HL-60/S4 treated with retinoic acid at 250 ng/mL for 4 days and 3 days (cell line): ENCODE data around the gene CCDC28A.
"Not testable (repeated sequence)": the region's sequence is repeated elsewhere in the genome, so short reads cannot be mapped to it uniquely, and the experiment has no call there.

Experiments
- in situ Hi-C: fragments of 300-500 bp; cut with MboI; formaldehyde crosslinking; loops from 2 replicates; pipeline ENCODE4 v1.7.0; 2022; ENCODE audit warnings: low sequenced_read_pairs

Gene CCDC28A

GRCh38 chr6:138773177-138774091, at the start of gene CCDC28A:
CCDC28A (plus strand) TSS chr6:138773769; CDS start chr6:138776121, 2,352 bp downstream.
- in situ Hi-C loops: loop anchor here (5.0 to 25.0 kb wide), 3 partner anchors 181 to 661 kb away; partner anchors contain the start of gene PERP

DNA sequence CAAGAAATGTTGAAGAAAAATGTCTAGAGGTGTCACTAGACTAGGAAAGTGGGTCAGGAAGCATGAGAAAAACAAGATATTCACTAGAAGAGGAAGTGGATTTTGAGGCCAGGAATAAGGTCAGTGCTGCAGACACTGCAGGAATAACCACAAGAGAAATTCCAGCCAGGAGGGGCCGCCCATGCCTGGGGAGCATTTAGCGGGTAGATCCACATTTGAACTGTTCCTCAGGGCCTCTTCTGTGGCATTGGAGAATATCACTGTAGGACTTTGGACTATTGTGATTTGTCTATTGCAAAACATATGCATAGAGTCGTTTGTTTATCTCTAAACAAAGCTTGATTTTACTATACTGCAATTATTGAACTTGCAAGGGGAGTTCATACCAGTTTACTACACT, 49.6 kb upstream of the CCDC28A start:
- in situ Hi-C loops: no loop called here

DNA sequence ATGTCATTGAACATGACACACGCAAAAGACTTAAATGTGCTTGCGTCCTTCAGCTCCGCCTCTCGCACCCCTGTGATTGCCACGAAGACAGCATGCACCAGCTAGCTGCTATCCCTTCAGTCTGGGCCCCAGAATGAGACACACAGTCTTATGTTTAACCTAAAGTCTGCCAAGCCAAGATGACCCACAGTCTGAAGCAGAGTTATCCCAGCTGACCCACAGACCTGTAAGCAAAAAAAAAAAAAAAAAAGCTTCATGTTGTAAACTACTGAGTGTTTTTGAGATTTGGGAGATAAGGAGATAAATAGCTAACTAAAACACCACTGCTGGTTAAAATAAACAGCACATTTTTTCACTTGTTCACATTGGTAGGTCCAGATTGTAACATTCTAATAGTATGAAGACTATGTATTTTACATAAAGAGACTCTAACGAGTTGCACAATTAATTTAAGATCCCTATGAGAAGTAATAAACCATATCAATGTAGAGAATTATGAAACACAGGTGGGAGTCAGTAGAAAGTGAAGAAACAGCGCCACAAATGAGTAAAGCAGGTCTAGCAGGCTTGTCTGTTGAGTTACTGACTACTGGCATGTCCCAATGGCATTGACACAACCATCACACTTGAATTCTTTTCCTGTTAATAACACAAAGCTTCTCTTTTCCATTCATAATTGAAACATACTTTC, 47.4 kb upstream of the CCDC28A start:
- in situ Hi-C loops: no loop called here

DNA sequence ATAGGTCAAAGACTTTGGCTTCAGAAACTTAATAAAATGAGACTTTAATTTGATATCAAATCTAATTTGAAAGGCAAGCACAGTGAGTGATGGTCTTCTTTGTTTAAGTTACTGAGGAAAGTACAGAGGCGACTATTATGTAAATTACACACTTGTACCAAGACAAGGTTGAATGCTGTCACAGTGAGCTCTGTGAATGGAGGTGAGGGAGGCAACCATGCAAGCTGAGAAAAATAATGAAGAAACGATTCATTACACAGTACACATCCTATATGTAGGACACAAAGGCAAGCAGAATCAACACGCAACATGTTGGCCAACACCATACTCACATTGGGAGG, 46.8 kb upstream of the CCDC28A start:
- in situ Hi-C loops: no loop called here

DNA sequence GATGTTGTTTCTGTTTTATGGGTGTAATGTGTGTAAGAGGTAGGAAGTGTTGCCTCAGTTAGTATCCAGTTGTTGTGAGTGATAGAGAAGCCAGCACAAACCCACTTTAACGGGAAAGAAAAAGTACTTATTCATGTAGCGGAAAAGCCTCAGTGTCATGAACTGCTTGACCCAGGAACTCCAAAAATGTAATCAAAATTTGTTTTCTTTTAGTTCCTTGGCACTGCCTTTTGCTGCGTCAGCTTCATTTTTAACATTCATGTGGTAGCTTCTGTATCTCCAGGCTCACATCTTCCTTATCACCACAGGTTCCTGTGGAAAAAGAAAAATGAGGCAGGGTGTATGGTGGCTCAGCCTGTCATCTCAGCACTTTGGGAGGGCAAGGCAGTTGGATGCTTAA, 46.4 kb upstream of the CCDC28A start:
- in situ Hi-C loops: no loop called here

DNA sequence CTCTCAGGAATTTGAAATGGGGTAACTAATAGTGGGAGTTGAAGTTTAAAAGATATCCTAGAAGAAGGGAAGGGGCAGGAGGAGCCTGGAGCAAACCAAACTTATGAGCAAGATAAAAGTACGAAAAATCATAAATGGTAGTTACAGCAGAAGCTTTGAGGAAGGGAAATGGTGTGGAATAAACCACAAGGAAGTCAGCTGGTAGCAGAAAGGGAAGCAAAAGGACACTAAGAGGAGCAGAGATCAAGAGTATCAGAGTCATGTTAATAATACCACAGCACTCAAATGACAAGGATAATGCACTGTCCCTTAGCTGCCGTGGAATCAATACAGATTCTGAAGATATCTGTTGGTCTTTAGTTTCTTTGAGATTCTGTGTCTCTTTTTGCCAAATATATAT, 44.9 kb upstream of the CCDC28A start:
- in situ Hi-C loops: no loop called here

DNA sequence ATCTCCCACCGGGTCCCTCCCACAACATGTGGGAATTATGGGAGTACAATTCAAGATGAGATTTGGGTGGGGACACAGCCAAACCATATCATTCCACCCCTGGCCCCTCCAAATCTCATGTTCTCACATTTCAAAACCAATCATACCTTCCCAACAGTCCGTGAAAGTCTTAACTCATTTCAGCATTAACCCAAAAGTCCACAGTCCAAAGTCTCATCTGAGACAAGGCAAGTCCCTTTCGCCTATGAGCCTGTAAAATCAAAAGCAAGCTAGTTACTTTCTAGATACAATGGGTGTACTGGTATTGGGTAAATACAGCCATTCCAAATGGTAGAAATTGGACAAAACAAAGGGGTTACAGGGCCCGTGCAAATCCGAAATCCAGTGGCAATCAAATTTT, 43.5 kb upstream of the CCDC28A start:
- in situ Hi-C loops: not testable (repeated sequence)

GRCh38 chr6:138734585-138734984, 39.0 kb upstream of the CCDC28A start:
- in situ Hi-C loops: no loop called here

GRCh38 chr6:138736640-138737039, 36.9 kb upstream of the CCDC28A start:
- in situ Hi-C loops: no loop called here

DNA sequence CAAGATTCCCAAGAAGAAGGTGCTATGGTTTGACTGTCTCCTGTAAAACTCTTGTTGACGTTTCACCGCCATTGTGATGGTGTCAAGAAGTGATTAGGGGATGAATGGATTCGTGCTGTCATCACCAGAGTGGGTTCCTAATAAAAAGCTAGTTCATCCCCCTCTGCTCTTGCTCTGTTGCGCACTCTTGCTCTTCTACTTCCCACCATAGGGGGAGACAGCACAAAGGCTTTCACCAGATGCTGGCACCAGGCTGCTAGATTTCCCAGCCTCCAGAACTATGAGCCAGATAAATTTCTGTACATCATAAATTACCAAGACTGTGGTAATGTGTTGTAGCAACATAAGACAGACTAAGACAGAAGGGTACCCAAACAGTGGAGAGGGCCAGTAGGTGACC, 21.6 kb upstream of the CCDC28A start:
- in situ Hi-C loops: loop anchor here (25.0 kb wide), 1 partner anchor 640 kb away; the partner anchor contains the start of gene PERP

DNA sequence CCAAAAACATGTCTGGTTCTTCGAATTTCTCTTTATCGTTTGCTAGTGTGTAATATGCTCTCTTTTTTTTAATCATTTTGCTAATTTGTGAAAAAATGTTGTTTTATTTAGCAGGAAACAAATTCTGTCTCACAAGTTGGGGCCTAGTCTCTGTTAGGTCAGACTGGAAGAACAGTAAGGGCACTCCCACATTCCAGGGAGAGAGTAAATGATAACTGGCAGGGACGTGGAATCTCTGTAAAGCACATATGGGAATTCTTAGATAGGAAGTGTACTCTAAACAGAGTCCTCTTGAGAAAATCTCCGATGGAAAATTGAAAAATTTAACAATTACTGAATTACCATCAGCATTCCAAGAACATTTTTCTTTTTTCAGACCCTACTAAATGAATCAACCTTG, 16.4 kb upstream of the CCDC28A start:
- in situ Hi-C loops: loop anchor here (25.0 kb wide), 1 partner anchor 645 kb away; the partner anchor contains the start of gene PERP

DNA sequence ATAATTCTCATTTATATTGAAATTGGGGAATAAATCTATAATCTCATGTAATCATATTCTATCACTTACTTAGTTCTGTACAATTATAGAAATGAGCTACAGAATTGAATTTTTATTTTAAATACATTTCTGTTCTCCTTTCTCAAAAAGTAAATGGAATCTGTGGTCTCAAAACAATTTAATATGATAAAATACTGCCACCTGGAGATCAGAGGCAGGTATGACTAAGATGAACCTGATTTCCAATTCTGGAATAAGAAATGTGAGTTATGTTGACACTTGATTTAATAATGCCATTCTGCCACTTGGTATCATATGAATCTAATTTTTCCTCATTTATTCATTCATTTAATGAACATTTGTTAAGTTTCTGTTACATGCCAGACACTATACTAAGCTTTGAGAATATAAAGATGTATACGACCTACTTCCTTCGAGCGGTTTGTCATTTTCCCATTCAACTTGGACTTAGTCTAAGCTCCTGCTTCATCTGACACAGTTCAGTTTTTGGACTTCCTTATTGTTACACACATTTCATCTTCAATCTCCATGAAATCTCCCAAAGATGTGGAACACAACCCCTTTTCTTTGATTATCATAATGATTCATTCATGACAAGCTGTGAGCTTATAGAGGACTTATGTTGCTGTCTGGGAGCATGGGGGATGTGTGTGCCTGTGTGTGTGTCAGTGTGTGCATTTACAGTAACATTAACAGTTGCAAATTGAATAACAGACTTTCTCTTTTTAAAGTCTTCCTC, 7.5 kb upstream of the CCDC28A start:
- in situ Hi-C loops: loop anchor here (25.0 kb wide), 1 partner anchor 654 kb away; the partner anchor contains the start of gene PERP

- in situ Hi-C loops: loop anchor here (25.0 kb wide), 1 partner anchor 657 kb away; the partner anchor contains the start of gene PERP
These were observed 4.4 kb upstream of the CCDC28A start for GRCh38 chr6:138769102-138769676.

GRCh38 chr6:138772596-138773176, 883 bp upstream of the CCDC28A start:
- in situ Hi-C loops: loop anchor here (5.0 to 25.0 kb wide), 3 partner anchors 180 to 660 kb away; partner anchors contain the start of gene PERP

GRCh38 chr6:138774370-138774769, 801 bp downstream of the CCDC28A start:
- in situ Hi-C loops: loop anchor here (5.0 to 25.0 kb wide), 3 partner anchors 182 to 662 kb away; partner anchors contain the start of gene PERP

DNA sequence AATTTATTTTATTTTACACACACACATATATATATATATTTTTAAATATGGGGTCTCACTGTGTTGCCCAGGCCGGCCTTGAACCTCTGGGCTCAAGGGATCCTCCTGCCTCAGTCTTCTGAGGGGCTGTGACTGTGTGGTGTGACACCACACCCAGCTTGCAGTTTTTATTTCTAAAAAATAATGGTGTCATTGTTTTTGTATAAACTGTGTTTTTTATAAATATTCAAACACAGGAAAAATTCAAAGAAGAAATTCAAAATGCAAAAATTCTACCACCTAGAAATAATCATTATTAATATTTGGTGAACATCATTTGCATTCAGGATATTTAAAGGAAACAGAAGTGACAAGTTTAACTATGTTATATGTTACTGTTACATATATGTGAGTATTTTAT, 3.1 kb downstream of the CCDC28A start:
- in situ Hi-C loops: loop anchor here (10.0 kb wide), 1 partner anchor 342 kb away; no protein-coding TSS in a partner anchor

- in situ Hi-C loops: loop anchor here (10.0 kb wide), 1 partner anchor 344 kb away; no protein-coding TSS in a partner anchor
These were observed 4.8 kb downstream of the CCDC28A start for GRCh38 chr6:138778331-138778730.

DNA sequence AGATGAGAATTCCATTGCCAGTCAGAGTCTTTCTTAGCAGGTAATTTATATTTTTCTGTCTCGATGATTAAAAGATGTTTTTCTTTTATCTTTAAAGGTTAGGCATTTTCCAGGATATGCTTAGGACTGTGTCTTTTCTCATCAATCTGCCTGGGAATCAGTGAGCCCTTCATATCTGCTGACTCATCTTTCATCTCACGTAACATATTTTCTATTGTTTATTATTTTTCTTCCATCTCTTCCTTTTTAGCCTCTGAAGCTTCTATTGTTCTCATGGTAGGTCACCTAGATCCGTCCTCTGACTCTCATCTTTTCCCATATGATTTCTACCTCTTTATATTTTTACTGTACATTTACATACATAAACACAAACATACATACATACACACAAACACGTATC, 8.7 kb downstream of the CCDC28A start:
- in situ Hi-C loops: no loop called here

- in situ Hi-C loops: no loop called here
These were observed 11.5 kb downstream of the CCDC28A start for GRCh38 chr6:138785079-138785478.

GRCh38 chr6:138785980-138786379, 12.4 kb downstream of the CCDC28A start:
- in situ Hi-C loops: no loop called here
